GM19452 (cell line): ENCODE results near the gene TAOK3.
"Not testable (repeated sequence)": the region's sequence is repeated elsewhere in the genome, so short reads cannot be mapped to it uniquely, and the experiment has no call there.

Source experiments
- ATAC-seq: cut with Tn5 transposase; IDR thresholded peaks from one replicate; pipeline ENCODE4 v1.9.1; 2021; ENCODE audit not compliant: unreplicated experiment

TAOK3 gene

GRCh38 chr12:118150625-118151024 is 222.1 kb downstream of the TAOK3 start:
- no peak for ATAC-seq

DNA sequence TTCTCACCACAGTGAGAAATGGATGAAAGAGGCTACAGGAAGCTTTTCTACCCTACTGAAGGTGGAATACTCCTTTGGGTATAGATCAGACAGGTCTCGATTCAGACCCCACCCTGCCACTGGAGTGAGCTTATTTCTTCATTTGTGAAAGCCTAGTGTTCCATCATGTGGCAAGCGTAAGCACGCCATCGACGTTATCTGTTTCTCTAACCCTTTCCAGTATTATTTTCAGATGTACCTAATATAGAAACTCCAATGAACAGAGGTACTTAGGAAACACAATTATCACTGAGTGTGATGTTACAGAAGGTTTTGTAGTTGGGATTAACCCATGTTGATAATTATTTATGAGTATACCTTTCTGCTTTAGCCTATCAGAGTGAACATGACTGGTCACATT is 224.4 kb downstream of the TAOK3 start:
- no peak for ATAC-seq

DNA sequence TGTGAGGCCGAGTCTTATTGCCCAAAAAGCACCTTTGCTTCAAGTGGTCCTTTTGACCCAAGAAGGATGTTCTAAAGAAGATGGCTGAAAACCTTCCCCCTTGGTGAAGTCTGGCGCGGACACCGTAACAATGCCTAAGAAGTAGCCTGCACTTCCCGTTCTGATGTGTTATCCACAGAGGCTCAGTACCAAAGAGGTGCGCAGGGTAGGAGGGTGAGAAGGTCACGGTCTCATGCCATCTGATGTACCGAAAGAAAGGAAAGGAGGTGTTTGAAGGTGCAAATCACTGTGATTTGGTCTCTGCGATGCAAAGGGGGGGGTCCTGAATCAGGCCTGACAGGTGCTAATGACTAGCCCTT is 226.9 kb downstream of the TAOK3 start:
- ATAC-seq, result no peak

GRCh38 chr12:118145113-118145797 is 227.5 kb downstream of the TAOK3 start:
- no peak for ATAC-seq

DNA sequence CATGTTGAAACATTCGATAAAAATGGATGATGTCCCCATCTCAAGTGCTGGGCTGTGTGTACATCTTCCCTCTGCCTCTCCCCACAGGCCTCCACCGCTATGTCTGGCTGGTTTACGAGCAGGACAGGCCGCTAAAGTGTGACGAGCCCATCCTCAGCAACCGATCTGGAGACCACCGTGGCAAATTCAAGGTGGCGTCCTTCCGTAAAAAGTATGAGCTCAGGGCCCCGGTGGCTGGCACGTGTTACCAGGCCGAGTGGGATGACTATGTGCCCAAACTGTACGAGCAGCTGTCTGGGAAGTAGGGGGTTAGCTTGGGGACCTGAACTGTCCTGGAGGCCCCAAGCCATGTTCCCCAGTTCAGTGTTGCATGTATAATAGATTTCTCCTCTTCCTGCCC is 228.2 kb downstream of the TAOK3 start:
- ATAC-seq, result no peak

- ATAC-seq, result no peak
These were observed 231.9 kb downstream of the TAOK3 start for GRCh38 chr12:118140825-118141224.

GRCh38 chr12:118137148-118137678 is 235.5 kb downstream of the TAOK3 start:
- no peak for ATAC-seq

- ATAC-seq, result peak; percentile 29
These were observed 236.1 kb downstream of the TAOK3 start for GRCh38 chr12:118136559-118137003.

- ATAC-seq, result peak; percentile 94
These were observed 236.7 kb downstream of the TAOK3 start, which contains the start of gene PEBP1 for GRCh38 chr12:118135788-118136558. PEBP1 (plus strand) TSS chr12:118136124; CDS start chr12:118136210, 86 bp downstream.

GRCh38 chr12:118129436-118129835 is 243.3 kb downstream of the TAOK3 start:
- ATAC-seq, result not testable (repeated sequence)

- no peak for ATAC-seq
These were observed 244.8 kb downstream of the TAOK3 start for GRCh38 chr12:118127867-118128266.

DNA sequence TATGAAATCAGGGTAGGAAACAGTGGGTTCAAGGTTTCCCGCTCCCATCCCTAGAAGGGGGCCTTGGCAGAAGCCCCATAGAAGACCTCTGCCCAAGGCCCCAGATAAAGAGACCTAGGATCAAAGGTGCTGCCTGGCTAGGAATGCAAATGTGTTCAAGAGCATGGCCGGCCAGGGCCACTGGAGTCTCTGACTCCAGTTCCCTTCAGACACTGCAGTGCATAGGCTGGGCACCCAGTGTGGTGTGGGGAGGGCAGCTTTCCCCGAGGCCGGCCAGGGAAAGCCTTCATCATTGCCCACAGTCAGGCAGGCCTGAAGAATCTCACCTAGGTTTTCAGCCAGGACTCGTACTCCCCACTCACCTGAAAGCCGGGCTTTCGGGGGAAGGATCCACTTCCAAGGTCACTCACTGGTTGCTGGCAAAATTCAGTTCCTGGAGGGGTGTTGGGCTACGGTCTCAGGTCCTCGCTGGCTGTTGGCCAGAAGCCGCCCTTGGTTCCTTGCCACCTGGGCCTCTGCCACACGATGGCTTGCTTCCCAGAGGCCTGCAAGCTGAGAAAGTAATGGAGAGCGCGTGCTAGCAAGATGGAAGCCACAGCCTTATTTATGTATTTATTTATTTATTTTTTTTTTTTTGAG is 246.5 kb downstream of the TAOK3 start:
- no peak for ATAC-seq

GRCh38 chr12:118125743-118126118 is 247.0 kb downstream of the TAOK3 start:
- no peak for ATAC-seq

GRCh38 chr12:118124333-118124874 is 248.3 kb downstream of the TAOK3 start:
- ATAC-seq, result no peak

- no peak for ATAC-seq
These were observed 250.4 kb downstream of the TAOK3 start for GRCh38 chr12:118122264-118122663.

DNA sequence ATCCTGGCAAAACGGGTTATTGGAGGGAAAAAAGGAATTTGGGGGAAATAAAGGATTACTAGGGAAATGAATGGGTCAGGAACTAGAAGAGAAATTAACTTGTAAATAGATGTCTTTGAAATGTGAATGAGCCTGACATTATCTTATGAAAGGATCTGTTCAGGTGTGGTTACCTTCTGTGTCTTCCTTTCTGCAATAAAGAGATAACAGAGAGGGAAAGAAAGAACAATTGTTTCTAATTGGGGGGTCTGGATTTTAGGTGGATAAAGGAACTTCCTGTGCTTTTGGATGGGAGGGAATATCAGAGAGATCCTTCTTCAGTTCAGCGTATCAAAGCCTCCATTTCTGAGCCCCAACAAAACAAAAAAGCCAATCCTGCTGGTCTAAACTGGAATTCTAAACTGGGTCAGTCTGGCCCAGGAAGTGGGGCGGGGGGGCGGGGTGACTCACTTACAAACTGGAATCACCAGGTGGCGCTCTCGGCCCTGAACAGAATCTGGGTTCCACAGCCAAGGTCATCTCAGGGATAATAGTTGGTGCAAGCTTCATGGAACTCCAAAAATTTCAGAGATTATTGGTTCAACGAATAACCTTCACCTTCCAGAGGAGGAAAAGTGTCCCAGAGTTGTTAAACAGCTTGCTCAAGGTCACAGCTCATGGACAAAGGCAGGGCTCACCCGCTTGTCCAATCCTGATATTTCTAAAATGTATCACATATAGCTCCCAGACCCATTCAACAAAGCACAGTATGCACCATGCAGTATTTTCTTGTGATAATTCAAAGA is 251.9 kb downstream of the TAOK3 start:
- ATAC-seq, result peak; percentile 78

GRCh38 chr12:118119449-118119879 is 253.2 kb downstream of the TAOK3 start:
- ATAC-seq, result no peak

- ATAC-seq, result no peak
These were observed 263.6 kb downstream of the TAOK3 start for GRCh38 chr12:118109088-118109487.

DNA sequence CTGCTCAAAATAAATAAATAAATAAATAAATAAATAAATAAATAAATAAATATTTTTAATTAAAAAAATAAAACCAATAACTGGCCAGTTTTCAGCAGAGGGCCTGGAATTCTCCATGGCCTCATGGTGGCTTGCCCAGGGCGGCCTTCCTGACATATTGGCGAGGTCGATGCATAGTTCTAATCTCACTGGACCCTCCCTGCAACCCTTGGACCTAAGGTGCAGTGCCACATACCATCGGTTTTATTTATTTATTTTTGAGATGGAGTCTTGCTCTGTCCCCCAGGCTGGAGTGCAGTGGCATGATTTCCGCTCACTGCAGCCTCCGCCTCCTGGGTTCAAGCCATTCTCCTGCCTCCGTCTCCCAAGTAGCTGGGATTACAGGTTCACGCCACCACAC is 265.0 kb downstream of the TAOK3 start:
- no peak for ATAC-seq

DNA sequence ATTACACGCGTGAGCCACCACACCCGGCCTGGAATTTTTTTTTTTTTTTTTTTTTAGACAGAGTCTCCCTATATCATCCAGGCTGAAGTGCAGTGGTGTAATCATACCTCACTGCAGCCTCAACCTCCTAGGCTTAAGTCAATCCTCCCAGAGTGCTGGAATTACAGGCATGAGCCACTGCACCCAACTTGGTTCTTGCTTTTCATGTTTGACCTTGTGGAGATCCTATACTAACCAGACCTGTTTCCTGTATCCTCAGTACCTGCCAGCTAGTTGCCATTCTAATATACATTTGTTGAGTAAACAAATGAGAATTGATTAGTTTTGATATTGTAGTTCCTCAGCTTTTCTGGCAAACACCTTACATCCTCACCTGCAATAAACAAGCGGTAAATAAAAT is 265.7 kb downstream of the TAOK3 start:
- ATAC-seq, result no peak
